HCT116 (cell line): ENCODE measurements around the gene FNDC3B. TPM values are rescaled to one million over a fixed set of nuclear protein-coding genes. Genes with fewer than 3 reads are reported as not detected.

Source experiments
- ATAC-seq: fragments of 200-7000 bp; cut with Tn5 transposase; 2 replicates; pipeline ENCODE4 v1.9.1; 2020; ENCODE audit warnings: mild to moderate bottlenecking, moderate library complexity
- BruUV-seq: library from RNA; stranded (reverse); fragments of 400-500 nt; replicated peaks from 2 replicates; lab custom pipeline; 2021; lab: Mats Ljungman, UMichigan
- CTCF ChIA-PET: fragments of 300-600 bp; sonication (Branson Sonifier 250); formaldehyde crosslinking; loops from one replicate; lab custom pipeline; 2021; ENCODE audit warnings: antibody characterized with exemption; lab: Charles Lee
- POLR2A ChIA-PET: fragments of 300-600, 350-600 bp; sonication (Branson Sonifier 250); formaldehyde crosslinking; loops from one replicate; lab custom pipeline; 2021; ENCODE audit warnings: antibody characterized with exemption; lab: Charles Lee
- RAD21 ChIA-PET, 2 experiments: fragments of 300-600 bp; sonication (Branson Sonifier 250); formaldehyde crosslinking; loops; one replicate each; lab custom pipeline; 2023; ENCODE audit warnings: low total read pairs in 2 of 2; ENCODE audit not compliant: uncharacterized antibody in 2 of 2, unreplicated experiment in 2 of 2, low non-redundant PET in 1 of 2; lab: Charles Lee
- DNase-seq: peaks from one replicate; pipeline ENCODE4 v3.0.0-alpha.2; 2010; ENCODE audit warnings: low read depth, low spot score
- H2AFZ ChIP-seq: fragments of 200-600 bp; shearing (Covaris generic), sonication (generic); 2 replicates; pipeline ENCODE4 v1.6.1; 2017; ENCODE audit warnings: low read depth, mixed run types, mixed read lengths, antibody characterized with exemption, low read length; ENCODE audit not compliant: poor library complexity, severe bottlenecking
- H3K27ac ChIP-seq: 2 replicates; pipeline ENCODE4 v1.5.1; 2012; ENCODE audit warnings: low read depth, low read length
- H3K27me3 ChIP-seq: fragments of 200-600 bp; sonication (generic); 2 replicates; pipeline ENCODE4 v1.6.1; 2016; ENCODE audit warnings: mixed run types, low read length, mixed read lengths; ENCODE audit not compliant: insufficient read depth
- H3K36me3 ChIP-seq, 2 experiments: fragments of 200-500 bp in 1 of 2; fragments of 200-600 bp in 1 of 2; sonication (Bioruptor generic) in 1 of 2; sonication (generic) in 1 of 2; 2 replicates each; pipeline versions ENCODE4 v1.5.1 to v1.6.1; 2014 to 2016; ENCODE audit warnings: low read length in 2 of 2, inconsistent platforms in 1 of 2, mixed read lengths in 1 of 2, mixed run types in 1 of 2; ENCODE audit not compliant: insufficient read depth in 2 of 2, control insufficient read depth in 1 of 2
- H3K4me1 ChIP-seq, 2 experiments: fragments of 200-600 bp in 1 of 2; sonication (generic) in 1 of 2; 2 replicates each; pipeline versions ENCODE4 v1.5.1 to v1.6.1; 2012 to 2017; ENCODE audit warnings: low read length in 2 of 2, inconsistent platforms in 1 of 2, mild to moderate bottlenecking in 1 of 2, mixed read lengths in 1 of 2, mixed run types in 1 of 2, moderate library complexity in 1 of 2; ENCODE audit not compliant: insufficient read depth in 2 of 2, control insufficient read depth in 1 of 2
- H3K4me2 ChIP-seq: fragments of 200-600 bp; sonication (generic); 2 replicates; pipeline ENCODE4 v1.6.1; 2017; ENCODE audit warnings: mixed run types, low read length, mixed read lengths
- H3K4me3 ChIP-seq, 2 experiments: fragments of 200-600 bp in 1 of 2; sonication (generic) in 1 of 2; replicated peaks in 1 of 2; 2 replicates each; pipeline ENCODE4 v1.5.1; 2011 to 2016; ENCODE audit warnings: low read length in 2 of 2, control low read depth in 1 of 2, low read depth in 1 of 2, mild to moderate bottlenecking in 1 of 2, mixed read lengths in 1 of 2, mixed run types in 1 of 2
- H3K79me2 ChIP-seq: fragments of 200-600 bp; sonication (generic); 2 replicates; pipeline ENCODE4 v1.6.1; 2017; ENCODE audit warnings: mild to moderate bottlenecking, mixed run types, low read length, moderate library complexity, mixed read lengths; ENCODE audit not compliant: insufficient read depth
- H3K9ac ChIP-seq: fragments of 200-600 bp; sonication (generic); 2 replicates; pipeline ENCODE4 v1.6.1; 2016; ENCODE audit warnings: low read length, mixed read lengths
- H3K9me2 ChIP-seq: fragments of 200-600 bp; sonication (generic), shearing (Covaris generic); 2 replicates; pipeline ENCODE4 v1.6.1; 2017; ENCODE audit warnings: mixed run types, mild to moderate bottlenecking, moderate library complexity; ENCODE audit not compliant: insufficient read depth
- H3K9me3 ChIP-seq, 2 experiments: fragments of 200-500 bp in 1 of 2; fragments of 200-600 bp in 1 of 2; sonication (Bioruptor generic) in 1 of 2; sonication (generic) in 1 of 2; 2 replicates each; pipeline ENCODE4 v1.6.1; 2014 to 2017; ENCODE audit warnings: low read length in 2 of 2, mixed read lengths in 2 of 2, inconsistent platforms in 1 of 2, low read depth in 1 of 2, mild to moderate bottlenecking in 1 of 2, mixed run types in 1 of 2, moderate library complexity in 1 of 2; ENCODE audit not compliant: control insufficient read depth in 1 of 2, insufficient read depth in 1 of 2
- H4K20me1 ChIP-seq: fragments of 200-600 bp; sonication (generic), shearing (Covaris generic); 2 replicates; pipeline ENCODE4 v1.6.1; 2017; ENCODE audit warnings: mixed run types, mild to moderate bottlenecking, moderate library complexity; ENCODE audit not compliant: insufficient read depth
- POLR2AphosphoS5 ChIP-seq: IDR thresholded peaks from 2 replicates; pipeline ENCODE4 v1.6.1; 2011; ENCODE audit warnings: mild to moderate bottlenecking, low read depth, low read length, moderate library complexity
- RAD21 ChIP-seq: IDR thresholded peaks from 2 replicates; pipeline ENCODE4 v1.6.1; 2012; ENCODE audit warnings: low read depth, mild to moderate bottlenecking
- SRF ChIP-seq: IDR thresholded peaks from 2 replicates; pipeline ENCODE4 v1.6.1; 2012; ENCODE audit warnings: low read depth
- ZBTB33 ChIP-seq: IDR thresholded peaks from 2 replicates; pipeline ENCODE4 v1.6.1; 2011; ENCODE audit warnings: mild to moderate bottlenecking, low read length, moderate library complexity; ENCODE audit not compliant: insufficient replicate concordance; ENCODE audit errors: extremely low read depth
- ZFX ChIP-seq: fragments of 450-650 bp; IDR thresholded peaks from 2 replicates; pipeline ENCODE4 v1.6.1; 2017
- intact Hi-C: fragments of 100-400 bp; cut with micrococcal nuclease; formaldehyde crosslinking; loops from 2 replicates; pipeline ENCODE4 v1.10.0; 2022
- total RNA-seq: library from RNA; stranded (reverse); gene quantifications from one replicate; pipeline ENCODE4 v1.2.1, GENCODE V29; 2021; ENCODE audit not compliant: unreplicated experiment

FNDC3B gene
- total RNA-seq, 1 experiment from 2014 or later, result 45.7 TPM

DNA sequence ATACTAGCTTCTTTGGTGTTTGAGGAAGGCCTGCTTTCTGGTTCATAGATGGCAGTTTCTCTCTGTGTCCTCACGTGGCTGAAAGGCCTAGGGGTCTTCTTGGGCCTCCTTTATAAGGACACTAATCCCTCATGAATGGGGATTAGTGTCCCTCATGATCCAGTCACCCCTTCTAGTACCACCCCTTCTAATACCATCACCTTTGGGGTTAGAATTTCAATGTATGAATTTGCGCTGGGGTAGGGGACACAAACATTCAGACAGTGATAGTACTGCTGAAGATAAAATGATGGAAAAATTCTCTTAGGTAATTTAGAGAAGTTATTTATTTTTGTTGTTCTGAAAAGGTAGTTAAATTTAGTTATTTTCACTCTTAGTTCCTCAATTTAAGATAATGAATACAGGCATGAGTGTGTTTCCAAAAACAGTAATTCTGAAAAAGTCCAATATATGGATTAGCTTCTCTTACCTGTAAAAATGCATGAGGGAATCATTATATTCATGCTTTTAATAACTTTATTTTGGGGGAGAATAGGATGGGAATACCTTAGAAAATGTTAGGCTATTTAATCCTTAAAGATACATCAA, 103.6 kb downstream of the FNDC3B start:
- no TSS peak for BruUV-seq

More for the DNA sequence above, 103.6 kb downstream of the FNDC3B start:
- Histone ChIP-seq H4K20me1 (no peaks in the 10 kb centered on the region), H2AFZ (no peak overlapping the region), H3K4me3 (no peak overlapping the region; a peak in 1 of 4 replicates), H3K9me3 (no peaks in the 10 kb centered on the region), H3K9me2 (no peaks in the 10 kb centered on the region), H3K27ac (peak overlapping the region; percentile 56), H3K9ac (no peak overlapping the region), H3K79me2 (peaks cover 15% of the 10 kb centered on the region), H3K4me2 (peak overlapping the region; percentile 50), H3K4me1 (peaks cover 51 to 52% of the 10 kb centered on the region in 2 experiments), H3K27me3 (no peaks in the 10 kb centered on the region), H3K36me3 (no peaks in the 10 kb centered on the region)
- no peak for TF ChIP-seq POLR2AphosphoS5
- TF ChIP-seq RAD21, result no peak
- TF ChIP-seq ZBTB33, result no peak
- no peak for TF ChIP-seq ZFX
- no peak for TF ChIP-seq SRF
- no peak for DNase-seq
- intact Hi-C loops, result no loop called here
- ATAC-seq, result no peak; the same call in 1 of the 2 replicates
- POLR2A ChIA-PET, result interaction anchor here (1.1 kb wide), 1 partner anchor 10 kb away, joined by 3 read pairs; no protein-coding TSS in a partner anchor
- RAD21 ChIA-PET, result no interaction called here
- CTCF ChIA-PET, result no interaction called here
